HL-60 (cell line): ENCODE results near the gene RBM26.

Experiments used
- DNase-seq, 2 experiments: peaks; one replicate each; pipeline ENCODE4 v3.0.0-alpha.2; 2010 to 2020; ENCODE audit warnings: low read depth in 1 of 2, low spot score in 1 of 2
- H3K27ac ChIP-seq: fragments of 250-450 bp; sonication (Bioruptor Pico); replicated peaks from 2 replicates; pipeline ENCODE4 v1.5.1; 2020; ENCODE audit warnings: mild to moderate bottlenecking, moderate library complexity
- H3K27me3 ChIP-seq: fragments of 250-450 bp; sonication (Bioruptor Pico); 2 replicates; pipeline ENCODE4 v1.5.1; 2021; ENCODE audit warnings: mild to moderate bottlenecking, moderate library complexity; ENCODE audit not compliant: insufficient read depth, poor library complexity, severe bottlenecking
- H3K4me3 ChIP-seq: replicated peaks from 2 replicates; pipeline ENCODE4 v1.5.1; 2011; ENCODE audit warnings: mild to moderate bottlenecking, control low read depth, low read length; ENCODE audit not compliant: insufficient read depth
- CTCF ChIP-seq: IDR thresholded peaks from one replicate; pipeline ENCODE4 v1.5.1; 2011; ENCODE audit warnings: low read length, control low read depth, inconsistent platforms; ENCODE audit not compliant: insufficient read depth
- GABPA ChIP-seq: IDR thresholded peaks from 2 replicates; pipeline ENCODE4 v1.6.1; 2012; ENCODE audit warnings: low read depth
- POLR2AphosphoS5 ChIP-seq: IDR thresholded peaks from 2 replicates; pipeline ENCODE4 v1.6.1; 2012; ENCODE audit warnings: low read depth
- SPI1 ChIP-seq: IDR thresholded peaks from 2 replicates; pipeline ENCODE4 v1.6.1; 2012; ENCODE audit warnings: low read depth, mild to moderate bottlenecking, borderline replicate concordance
- TF ChIP-seq, protein P1 (sequence below): IDR thresholded peaks from 2 replicates; pipeline ENCODE4 v1.6.1; 2012; ENCODE audit warnings: low read depth; ENCODE audit not compliant: insufficient replicate concordance

Gene RBM26

GRCh38 chr13:79451500-79451962 is 45.5 kb upstream of the RBM26 start:
- peak; percentile 72 to 91 for DNase-seq
- no peak overlapping the region for H3K4me3 ChIP-seq
- H3K27ac ChIP-seq, result no peak overlapping the region; the same call in none of the 2 replicates
- TF ChIP-seq, protein P1, sequence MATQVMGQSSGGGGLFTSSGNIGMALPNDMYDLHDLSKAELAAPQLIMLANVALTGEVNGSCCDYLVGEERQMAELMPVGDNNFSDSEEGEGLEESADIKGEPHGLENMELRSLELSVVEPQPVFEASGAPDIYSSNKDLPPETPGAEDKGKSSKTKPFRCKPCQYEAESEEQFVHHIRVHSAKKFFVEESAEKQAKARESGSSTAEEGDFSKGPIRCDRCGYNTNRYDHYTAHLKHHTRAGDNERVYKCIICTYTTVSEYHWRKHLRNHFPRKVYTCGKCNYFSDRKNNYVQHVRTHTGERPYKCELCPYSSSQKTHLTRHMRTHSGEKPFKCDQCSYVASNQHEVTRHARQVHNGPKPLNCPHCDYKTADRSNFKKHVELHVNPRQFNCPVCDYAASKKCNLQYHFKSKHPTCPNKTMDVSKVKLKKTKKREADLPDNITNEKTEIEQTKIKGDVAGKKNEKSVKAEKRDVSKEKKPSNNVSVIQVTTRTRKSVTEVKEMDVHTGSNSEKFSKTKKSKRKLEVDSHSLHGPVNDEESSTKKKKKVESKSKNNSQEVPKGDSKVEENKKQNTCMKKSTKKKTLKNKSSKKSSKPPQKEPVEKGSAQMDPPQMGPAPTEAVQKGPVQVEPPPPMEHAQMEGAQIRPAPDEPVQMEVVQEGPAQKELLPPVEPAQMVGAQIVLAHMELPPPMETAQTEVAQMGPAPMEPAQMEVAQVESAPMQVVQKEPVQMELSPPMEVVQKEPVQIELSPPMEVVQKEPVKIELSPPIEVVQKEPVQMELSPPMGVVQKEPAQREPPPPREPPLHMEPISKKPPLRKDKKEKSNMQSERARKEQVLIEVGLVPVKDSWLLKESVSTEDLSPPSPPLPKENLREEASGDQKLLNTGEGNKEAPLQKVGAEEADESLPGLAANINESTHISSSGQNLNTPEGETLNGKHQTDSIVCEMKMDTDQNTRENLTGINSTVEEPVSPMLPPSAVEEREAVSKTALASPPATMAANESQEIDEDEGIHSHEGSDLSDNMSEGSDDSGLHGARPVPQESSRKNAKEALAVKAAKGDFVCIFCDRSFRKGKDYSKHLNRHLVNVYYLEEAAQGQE, result no peak
- TF ChIP-seq SPI1, result peak; percentile 66; the same call in 1 of the 2 replicates
- H3K27me3 ChIP-seq, result no peaks in the 10 kb centered on the region

GRCh38 chr13:79450110-79450509 is 44.1 kb upstream of the RBM26 start:
- DNase-seq, result no peak
- no peak overlapping the region for H3K4me3 ChIP-seq
- H3K27me3 ChIP-seq, result no peaks in the 10 kb centered on the region
- no peak overlapping the region for H3K27ac ChIP-seq
- TF ChIP-seq, protein P1, result no peak
- TF ChIP-seq POLR2AphosphoS5, result no peak
- no peak for TF ChIP-seq CTCF
- no peak for TF ChIP-seq SPI1
- no peak for TF ChIP-seq GABPA

DNA sequence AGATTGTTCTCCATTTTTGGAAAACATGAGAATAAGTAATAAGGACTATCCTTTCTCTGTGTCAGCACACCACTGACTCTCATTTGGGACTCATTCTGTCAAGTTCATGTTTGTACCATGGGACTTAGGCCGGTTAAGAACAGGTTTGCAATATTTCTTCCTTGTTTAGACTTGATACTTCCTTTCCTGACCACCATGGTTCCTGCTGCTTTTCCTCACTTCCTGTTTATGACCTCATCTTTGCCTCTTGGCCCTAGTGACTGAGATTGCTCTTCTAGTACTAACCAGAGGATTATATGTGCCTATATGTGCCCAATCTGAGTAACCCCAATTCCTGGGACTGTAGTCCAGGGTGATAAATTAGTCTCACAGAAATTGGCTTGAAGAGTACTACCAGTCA is 42.4 kb upstream of the RBM26 start:
- no peak overlapping the region for H3K27ac ChIP-seq
- TF ChIP-seq POLR2AphosphoS5 (no peak), CTCF (no peak), SPI1 (peak; percentile 86)
- H3K27me3 ChIP-seq, result no peaks in the 10 kb centered on the region
- H3K4me3 ChIP-seq, result no peak overlapping the region
- peak; percentile 26 to 31 for DNase-seq

- TF ChIP-seq, protein P1, result no peak
- TF ChIP-seq GABPA (no peak), CTCF (no peak), SPI1 (no peak), POLR2AphosphoS5 (no peak)
- H3K4me3 ChIP-seq, result no peak overlapping the region
- no peak for DNase-seq
- H3K27me3 ChIP-seq, result no peaks in the 10 kb centered on the region
- no peak overlapping the region for H3K27ac ChIP-seq
Measured at GRCh38 chr13:79447741-79448140, 41.7 kb upstream of the RBM26 start.
